ENCODE results near the gene KCTD5.

GRCh38 chr16:2752035-2752849 is 69.9 kb downstream of the KCTD5 start, which contains the start of gene SRRM2:
- TF ChIP-seq CTCF (IDR thresholded peaks at IDR 0.05) (peak in 1 of 4 experiments; percentile 9), POLR2A (IDR thresholded peaks at IDR 0.05) (peak; percentile 98 to 100)
